Uterus (tissue), 2 donors: ENCODE data around the gene KHK.

ENCODE experiments used
- POLR2A ChIP-seq, 2 donors: fragments of 450-650 bp; IDR thresholded peaks; one replicate each; pipeline ENCODE4 v1.6.1; 2016; ENCODE audit warnings: antibody characterized with exemption in 2 of 2, mild to moderate bottlenecking in 1 of 2, moderate library complexity in 1 of 2
- TF ChIP-seq, protein P1 (sequence below), 4 experiments: fragments of 200-600 bp in 2 of 4; fragments of 450-650 bp in 2 of 4; sonication (generic) in 2 of 4; IDR thresholded peaks; one replicate each; pipeline ENCODE4 v1.5.1; 2016 to 2019; ENCODE audit warnings: antibody characterized with exemption in 4 of 4, mild to moderate bottlenecking in 2 of 4, moderate library complexity in 1 of 4

- TF ChIP-seq, protein P1, sequence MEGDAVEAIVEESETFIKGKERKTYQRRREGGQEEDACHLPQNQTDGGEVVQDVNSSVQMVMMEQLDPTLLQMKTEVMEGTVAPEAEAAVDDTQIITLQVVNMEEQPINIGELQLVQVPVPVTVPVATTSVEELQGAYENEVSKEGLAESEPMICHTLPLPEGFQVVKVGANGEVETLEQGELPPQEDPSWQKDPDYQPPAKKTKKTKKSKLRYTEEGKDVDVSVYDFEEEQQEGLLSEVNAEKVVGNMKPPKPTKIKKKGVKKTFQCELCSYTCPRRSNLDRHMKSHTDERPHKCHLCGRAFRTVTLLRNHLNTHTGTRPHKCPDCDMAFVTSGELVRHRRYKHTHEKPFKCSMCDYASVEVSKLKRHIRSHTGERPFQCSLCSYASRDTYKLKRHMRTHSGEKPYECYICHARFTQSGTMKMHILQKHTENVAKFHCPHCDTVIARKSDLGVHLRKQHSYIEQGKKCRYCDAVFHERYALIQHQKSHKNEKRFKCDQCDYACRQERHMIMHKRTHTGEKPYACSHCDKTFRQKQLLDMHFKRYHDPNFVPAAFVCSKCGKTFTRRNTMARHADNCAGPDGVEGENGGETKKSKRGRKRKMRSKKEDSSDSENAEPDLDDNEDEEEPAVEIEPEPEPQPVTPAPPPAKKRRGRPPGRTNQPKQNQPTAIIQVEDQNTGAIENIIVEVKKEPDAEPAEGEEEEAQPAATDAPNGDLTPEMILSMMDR (IDR thresholded peaks at IDR 0.05): no peak
- no peak for TF ChIP-seq POLR2A (IDR thresholded peaks at IDR 0.05)
Measured at GRCh38 chr2:27122791-27123190, 36.2 kb downstream of the KHK start.
